Osteoblast (primary cell): ENCODE data around the gene KIAA0825. TPM values are rescaled to one million over a fixed set of nuclear protein-coding genes. Genes with fewer than 3 reads are reported as not detected.

Experiments
- DNase-seq: peaks from one replicate; pipeline ENCODE4 v3.0.0; 2011; ENCODE audit warnings: low spot score, mixed read lengths; ENCODE audit not compliant: insufficient read length; ENCODE audit errors: missing footprints
- H2AFZ ChIP-seq: 2 replicates; pipeline ENCODE4 v1.6.0; 2011; ENCODE audit warnings: mild to moderate bottlenecking, low read length
- H3K27ac ChIP-seq: 2 replicates; pipeline ENCODE4 v1.5.1; 2011; ENCODE audit warnings: mild to moderate bottlenecking, low read depth, low read length, moderate library complexity
- H3K27me3 ChIP-seq: 2 replicates; pipeline ENCODE4 v1.6.0; 2012; ENCODE audit warnings: mild to moderate bottlenecking, control low read depth, inconsistent platforms, low read length, moderate library complexity; ENCODE audit not compliant: insufficient read depth
- H3K36me3 ChIP-seq: 2 replicates; pipeline ENCODE4 v1.5.1; 2011; ENCODE audit warnings: mild to moderate bottlenecking, low read length, control low read depth, moderate library complexity; ENCODE audit not compliant: insufficient read depth
- H3K4me1 ChIP-seq: 2 replicates; pipeline ENCODE4 v1.5.1; 2011; ENCODE audit warnings: mild to moderate bottlenecking, low read length, control low read depth, moderate library complexity; ENCODE audit not compliant: insufficient read depth
- H3K4me2 ChIP-seq: 2 replicates; pipeline ENCODE4 v1.6.0; 2011; ENCODE audit warnings: mild to moderate bottlenecking, low read length; ENCODE audit not compliant: insufficient read depth
- H3K4me3 ChIP-seq: fragments of 200-600 bp; sonication (generic); 3 replicates; pipeline ENCODE4 v1.5.1; 2012; ENCODE audit warnings: mild to moderate bottlenecking, low read length, inconsistent platforms; ENCODE audit not compliant: insufficient read depth
- H3K79me2 ChIP-seq: 2 replicates; pipeline ENCODE4 v1.6.0; 2012; ENCODE audit warnings: mild to moderate bottlenecking, low read length, control low read depth, inconsistent platforms; ENCODE audit not compliant: insufficient read depth
- H3K9me3 ChIP-seq: 2 replicates; pipeline ENCODE4 v1.5.1; 2011; ENCODE audit warnings: low read depth, low read length, control low read depth
- H4K20me1 ChIP-seq: 2 replicates; pipeline ENCODE4 v1.6.0; 2012; ENCODE audit warnings: mild to moderate bottlenecking, low read length, control low read depth; ENCODE audit not compliant: insufficient read depth
- total RNA-seq: library from RNA; depleted of rRNA; stranded (reverse); fragments of >200 nt; gene quantifications from 2 replicates; pipeline ENCODE4 v1.2.3, GENCODE V29; 2012
- TF ChIP-seq, protein P1 (sequence below): IDR thresholded peaks from 2 replicates; pipeline ENCODE4 v1.5.1; 2011; ENCODE audit warnings: mild to moderate bottlenecking, low read depth, low read length, moderate library complexity; ENCODE audit errors: extremely low read depth

The KIAA0825 gene
- total RNA-seq, 1 donor: 8.0 TPM

GRCh38 chr5:94409440-94409839 lies 209.0 kb downstream of the KIAA0825 start:
- H3K4me1 ChIP-seq: no peaks in the 10 kb centered on the region
- no peaks in the 10 kb centered on the region for H4K20me1 ChIP-seq
- H3K9me3 ChIP-seq: no peaks in the 10 kb centered on the region
- H3K36me3 ChIP-seq: no peaks in the 10 kb centered on the region
- H2AFZ ChIP-seq: no peak overlapping the region
- no peak overlapping the region for H3K4me2 ChIP-seq
- H3K27ac ChIP-seq: no peak overlapping the region
- no peaks in the 10 kb centered on the region for H3K27me3 ChIP-seq
- no peaks in the 10 kb centered on the region for H3K79me2 ChIP-seq
- H3K4me3 ChIP-seq: no peak overlapping the region
- DNase-seq: no peak
- TF ChIP-seq, protein P1, sequence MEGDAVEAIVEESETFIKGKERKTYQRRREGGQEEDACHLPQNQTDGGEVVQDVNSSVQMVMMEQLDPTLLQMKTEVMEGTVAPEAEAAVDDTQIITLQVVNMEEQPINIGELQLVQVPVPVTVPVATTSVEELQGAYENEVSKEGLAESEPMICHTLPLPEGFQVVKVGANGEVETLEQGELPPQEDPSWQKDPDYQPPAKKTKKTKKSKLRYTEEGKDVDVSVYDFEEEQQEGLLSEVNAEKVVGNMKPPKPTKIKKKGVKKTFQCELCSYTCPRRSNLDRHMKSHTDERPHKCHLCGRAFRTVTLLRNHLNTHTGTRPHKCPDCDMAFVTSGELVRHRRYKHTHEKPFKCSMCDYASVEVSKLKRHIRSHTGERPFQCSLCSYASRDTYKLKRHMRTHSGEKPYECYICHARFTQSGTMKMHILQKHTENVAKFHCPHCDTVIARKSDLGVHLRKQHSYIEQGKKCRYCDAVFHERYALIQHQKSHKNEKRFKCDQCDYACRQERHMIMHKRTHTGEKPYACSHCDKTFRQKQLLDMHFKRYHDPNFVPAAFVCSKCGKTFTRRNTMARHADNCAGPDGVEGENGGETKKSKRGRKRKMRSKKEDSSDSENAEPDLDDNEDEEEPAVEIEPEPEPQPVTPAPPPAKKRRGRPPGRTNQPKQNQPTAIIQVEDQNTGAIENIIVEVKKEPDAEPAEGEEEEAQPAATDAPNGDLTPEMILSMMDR: no peak

GRCh38 chr5:94407023-94407422 lies 211.4 kb downstream of the KIAA0825 start:
- Histone ChIP-seq H3K36me3 (no peaks in the 10 kb centered on the region), H3K4me2 (no peak overlapping the region), H2AFZ (no peak overlapping the region), H3K79me2 (no peaks in the 10 kb centered on the region), H3K27ac (no peak overlapping the region), H3K4me1 (peaks cover 4% of the 10 kb centered on the region), H3K27me3 (no peaks in the 10 kb centered on the region), H4K20me1 (no peaks in the 10 kb centered on the region), H3K4me3 (no peak overlapping the region), H3K9me3 (no peaks in the 10 kb centered on the region)
- DNase-seq: peak; percentile 34
- TF ChIP-seq, protein P1: no peak

GRCh38 chr5:94403483-94403882 lies 214.9 kb downstream of the KIAA0825 start:
- TF ChIP-seq, protein P1: no peak
- Histone ChIP-seq H3K27ac (no peak overlapping the region), H4K20me1 (no peaks in the 10 kb centered on the region), H3K36me3 (no peaks in the 10 kb centered on the region), H3K4me2 (no peak overlapping the region), H3K4me1 (peaks cover 4% of the 10 kb centered on the region), H3K79me2 (no peaks in the 10 kb centered on the region), H3K4me3 (no peak overlapping the region), H3K27me3 (no peaks in the 10 kb centered on the region), H3K9me3 (no peaks in the 10 kb centered on the region), H2AFZ (no peak overlapping the region)
- no peak for DNase-seq

- no peak overlapping the region for H2AFZ ChIP-seq
- H3K9me3 ChIP-seq: no peaks in the 10 kb centered on the region
- H3K4me2 ChIP-seq: no peak overlapping the region
- no peak overlapping the region for H3K4me3 ChIP-seq
- no peak overlapping the region for H3K27ac ChIP-seq
- no peaks in the 10 kb centered on the region for H3K27me3 ChIP-seq
- no peaks in the 10 kb centered on the region for H4K20me1 ChIP-seq
- DNase-seq: no peak
- no peaks in the 10 kb centered on the region for H3K79me2 ChIP-seq
- no peaks in the 10 kb centered on the region for H3K36me3 ChIP-seq
- TF ChIP-seq, protein P1: no peak
- peaks cover 4% of the 10 kb centered on the region for H3K4me1 ChIP-seq
Measured at GRCh38 chr5:94402096-94402495, 216.3 kb downstream of the KIAA0825 start.
